Panc1 (cell line): Measurements from ENCODE around the gene SMIM43.

ENCODE experiments used
- POLR2AphosphoS5 ChIP-seq: IDR thresholded peaks from 2 replicates; pipeline ENCODE4 v1.6.1; 2012; ENCODE audit warnings: mild to moderate bottlenecking, low read depth, low read length, moderate library complexity
- SIN3A ChIP-seq: IDR thresholded peaks from 2 replicates; pipeline ENCODE4 v1.6.1; 2012; ENCODE audit warnings: low read depth, mild to moderate bottlenecking, low read length, moderate library complexity, borderline replicate concordance; ENCODE audit not compliant: insufficient read depth
- TCF7L2 ChIP-seq: IDR thresholded peaks from 2 replicates; pipeline ENCODE4 v1.6.1; 2011; ENCODE audit warnings: mild to moderate bottlenecking, low read depth, low read length, inconsistent platforms
- TF ChIP-seq, protein P1 (sequence below): fragments of 450-650 bp; IDR thresholded peaks from 2 replicates; pipeline ENCODE4 v1.5.1; 2017; ENCODE audit warnings: mild to moderate bottlenecking
- TF ChIP-seq, protein P2 (sequence below), 2 experiments: IDR thresholded peaks; 2 replicates each; pipeline ENCODE4 v1.6.1; 2011 to 2012; ENCODE audit warnings: low read depth in 2 of 2, control low read depth in 1 of 2, low read length in 1 of 2, mild to moderate bottlenecking in 1 of 2, moderate library complexity in 1 of 2; ENCODE audit not compliant: insufficient read depth in 1 of 2

DNA sequence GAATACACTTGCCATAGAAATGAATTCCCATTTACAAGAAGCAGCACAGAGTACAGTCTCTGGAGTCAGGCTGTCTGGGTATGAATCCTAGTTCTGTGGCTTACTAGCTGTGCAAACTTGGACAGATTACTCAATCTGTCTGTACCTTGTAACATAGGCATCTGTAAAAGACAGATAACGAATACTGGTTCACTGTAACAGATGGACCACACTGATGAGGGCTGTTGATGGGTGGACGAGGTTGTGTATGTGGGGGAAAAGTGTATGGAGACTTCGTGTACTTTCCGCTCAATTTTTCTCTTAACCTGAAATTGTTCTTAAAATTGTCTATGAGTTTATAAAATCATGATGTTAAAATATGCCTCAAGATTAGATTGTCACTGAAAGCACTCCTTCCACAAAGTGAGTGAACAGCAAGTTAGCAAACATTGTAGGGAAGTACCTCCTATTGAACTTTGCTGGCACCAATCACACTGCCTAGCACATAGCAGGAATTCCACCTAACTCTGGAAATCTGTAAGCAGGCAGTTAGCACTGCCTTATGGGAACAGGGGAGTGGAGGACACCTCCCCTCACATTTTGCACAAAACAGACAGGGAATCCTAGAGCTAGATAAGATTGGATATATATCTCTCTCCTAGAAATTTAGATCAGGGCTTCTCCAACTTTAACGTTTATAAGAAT, 29.7 kb upstream of the SMIM43 start:
- TF ChIP-seq, protein P1, sequence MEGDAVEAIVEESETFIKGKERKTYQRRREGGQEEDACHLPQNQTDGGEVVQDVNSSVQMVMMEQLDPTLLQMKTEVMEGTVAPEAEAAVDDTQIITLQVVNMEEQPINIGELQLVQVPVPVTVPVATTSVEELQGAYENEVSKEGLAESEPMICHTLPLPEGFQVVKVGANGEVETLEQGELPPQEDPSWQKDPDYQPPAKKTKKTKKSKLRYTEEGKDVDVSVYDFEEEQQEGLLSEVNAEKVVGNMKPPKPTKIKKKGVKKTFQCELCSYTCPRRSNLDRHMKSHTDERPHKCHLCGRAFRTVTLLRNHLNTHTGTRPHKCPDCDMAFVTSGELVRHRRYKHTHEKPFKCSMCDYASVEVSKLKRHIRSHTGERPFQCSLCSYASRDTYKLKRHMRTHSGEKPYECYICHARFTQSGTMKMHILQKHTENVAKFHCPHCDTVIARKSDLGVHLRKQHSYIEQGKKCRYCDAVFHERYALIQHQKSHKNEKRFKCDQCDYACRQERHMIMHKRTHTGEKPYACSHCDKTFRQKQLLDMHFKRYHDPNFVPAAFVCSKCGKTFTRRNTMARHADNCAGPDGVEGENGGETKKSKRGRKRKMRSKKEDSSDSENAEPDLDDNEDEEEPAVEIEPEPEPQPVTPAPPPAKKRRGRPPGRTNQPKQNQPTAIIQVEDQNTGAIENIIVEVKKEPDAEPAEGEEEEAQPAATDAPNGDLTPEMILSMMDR = no peak
- no peak for TF ChIP-seq POLR2AphosphoS5
- no peak for TF ChIP-seq SIN3A
- TF ChIP-seq, protein P2, sequence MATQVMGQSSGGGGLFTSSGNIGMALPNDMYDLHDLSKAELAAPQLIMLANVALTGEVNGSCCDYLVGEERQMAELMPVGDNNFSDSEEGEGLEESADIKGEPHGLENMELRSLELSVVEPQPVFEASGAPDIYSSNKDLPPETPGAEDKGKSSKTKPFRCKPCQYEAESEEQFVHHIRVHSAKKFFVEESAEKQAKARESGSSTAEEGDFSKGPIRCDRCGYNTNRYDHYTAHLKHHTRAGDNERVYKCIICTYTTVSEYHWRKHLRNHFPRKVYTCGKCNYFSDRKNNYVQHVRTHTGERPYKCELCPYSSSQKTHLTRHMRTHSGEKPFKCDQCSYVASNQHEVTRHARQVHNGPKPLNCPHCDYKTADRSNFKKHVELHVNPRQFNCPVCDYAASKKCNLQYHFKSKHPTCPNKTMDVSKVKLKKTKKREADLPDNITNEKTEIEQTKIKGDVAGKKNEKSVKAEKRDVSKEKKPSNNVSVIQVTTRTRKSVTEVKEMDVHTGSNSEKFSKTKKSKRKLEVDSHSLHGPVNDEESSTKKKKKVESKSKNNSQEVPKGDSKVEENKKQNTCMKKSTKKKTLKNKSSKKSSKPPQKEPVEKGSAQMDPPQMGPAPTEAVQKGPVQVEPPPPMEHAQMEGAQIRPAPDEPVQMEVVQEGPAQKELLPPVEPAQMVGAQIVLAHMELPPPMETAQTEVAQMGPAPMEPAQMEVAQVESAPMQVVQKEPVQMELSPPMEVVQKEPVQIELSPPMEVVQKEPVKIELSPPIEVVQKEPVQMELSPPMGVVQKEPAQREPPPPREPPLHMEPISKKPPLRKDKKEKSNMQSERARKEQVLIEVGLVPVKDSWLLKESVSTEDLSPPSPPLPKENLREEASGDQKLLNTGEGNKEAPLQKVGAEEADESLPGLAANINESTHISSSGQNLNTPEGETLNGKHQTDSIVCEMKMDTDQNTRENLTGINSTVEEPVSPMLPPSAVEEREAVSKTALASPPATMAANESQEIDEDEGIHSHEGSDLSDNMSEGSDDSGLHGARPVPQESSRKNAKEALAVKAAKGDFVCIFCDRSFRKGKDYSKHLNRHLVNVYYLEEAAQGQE (IDR thresholded peaks at IDR 0.05; ENCODE audit: insufficient read depth in 1 of 2, low read depth in 2 of 2, low read length in 1 of 2) = no peak
- TF ChIP-seq TCF7L2 = no peak
